RKO (cell line): ENCODE measurements around the gene SH3RF3.

Experiments
- DNase-seq: peaks from one replicate; pipeline ENCODE4 v3.0.0-alpha.2; 2016; ENCODE audit warnings: low spot score

The SH3RF3 gene

GRCh38 chr2:109476641-109477441 lies 347.8 kb downstream of the SH3RF3 start:
- no peak for DNase-seq

GRCh38 chr2:109478906-109479493 lies 350.0 kb downstream of the SH3RF3 start:
- no peak for DNase-seq

- no peak for DNase-seq
These were observed 350.8 kb downstream of the SH3RF3 start for GRCh38 chr2:109479804-109480203.

GRCh38 chr2:109480486-109481195 lies 351.6 kb downstream of the SH3RF3 start:
- DNase-seq: no peak

GRCh38 chr2:109481196-109481555 lies 352.2 kb downstream of the SH3RF3 start:
- no peak for DNase-seq

DNA sequence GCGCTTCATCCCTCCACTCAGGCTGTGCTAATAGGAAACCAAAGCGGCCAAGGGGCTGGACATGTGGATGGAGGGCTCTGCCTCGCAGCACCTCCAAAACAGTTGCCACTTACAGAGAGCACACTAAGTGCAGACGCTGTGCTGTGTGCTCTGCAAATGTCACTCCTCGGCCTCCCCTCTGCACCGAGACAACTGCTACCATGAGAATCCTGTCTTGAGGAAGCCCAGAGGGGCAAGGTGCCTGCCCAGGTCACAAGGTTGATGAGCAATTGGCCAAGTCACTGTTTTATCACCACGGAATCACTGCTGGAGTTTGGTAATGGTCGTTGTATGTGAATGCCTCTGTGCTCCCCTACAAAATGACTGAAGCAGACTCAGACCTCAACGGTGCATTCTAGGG lies 352.6 kb downstream of the SH3RF3 start:
- DNase-seq: no peak

DNA sequence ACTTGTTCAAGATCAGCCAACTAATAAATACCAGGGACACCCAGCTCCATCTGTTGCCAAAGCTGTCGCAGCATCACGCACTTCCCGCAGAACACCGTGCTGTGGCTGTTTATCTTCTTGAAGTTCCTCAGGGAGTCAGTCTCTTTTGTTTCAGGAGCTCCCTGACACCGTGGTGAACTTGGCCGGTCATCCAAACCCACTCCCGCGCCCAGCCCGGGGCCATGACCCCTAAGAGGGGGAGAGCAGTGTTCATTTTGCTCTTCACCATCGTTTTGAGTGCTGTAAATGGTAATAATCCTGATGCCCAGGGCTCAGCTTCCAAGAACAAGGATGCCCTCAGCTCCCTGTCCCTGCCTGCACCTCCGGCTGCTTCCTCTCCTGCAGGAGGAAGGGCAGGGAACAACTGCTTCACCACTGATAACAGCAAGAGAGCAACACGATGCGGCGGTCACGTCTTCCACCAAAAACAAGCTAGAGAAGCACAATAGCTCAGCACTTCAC lies 353.4 kb downstream of the SH3RF3 start:
- DNase-seq: no peak

- no peak for DNase-seq
These were observed 357.9 kb downstream of the SH3RF3 start for GRCh38 chr2:109486711-109487535.

GRCh38 chr2:109487536-109487869 lies 358.5 kb downstream of the SH3RF3 start:
- DNase-seq: no peak

GRCh38 chr2:109487871-109488655 lies 359.1 kb downstream of the SH3RF3 start:
- no peak for DNase-seq

- no peak for DNase-seq
These were observed 360.3 kb downstream of the SH3RF3 start for GRCh38 chr2:109489296-109489695.

- no peak for DNase-seq
These were observed 364.4 kb downstream of the SH3RF3 start for GRCh38 chr2:109493176-109493935.

DNA sequence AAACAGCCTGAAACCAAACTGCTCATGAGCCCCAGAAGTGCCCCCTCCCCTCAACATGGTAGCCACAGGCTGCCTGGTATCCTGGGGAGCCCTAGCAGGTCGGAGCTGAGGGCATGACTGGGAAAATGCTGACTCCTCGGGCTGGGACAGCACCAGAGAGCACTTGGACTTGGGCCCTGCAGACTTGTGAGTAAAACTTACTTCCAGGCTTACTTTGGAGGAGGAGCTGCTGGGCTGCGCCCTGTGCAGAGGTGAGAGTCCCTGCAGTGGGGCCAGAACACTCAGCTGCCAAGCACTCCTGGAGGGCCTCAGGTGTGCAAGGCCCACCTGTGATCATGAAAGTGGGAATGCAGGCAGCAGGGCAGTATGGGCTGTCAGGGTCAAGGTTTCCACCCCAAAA lies 365.3 kb downstream of the SH3RF3 start:
- no peak for DNase-seq

- no peak for DNase-seq
These were observed 368.5 kb downstream of the SH3RF3 start for GRCh38 chr2:109497463-109497862.

GRCh38 chr2:109497911-109498870 lies 369.2 kb downstream of the SH3RF3 start:
- no peak for DNase-seq

- no peak for DNase-seq
These were observed 369.9 kb downstream of the SH3RF3 start for GRCh38 chr2:109498906-109499305.

DNA sequence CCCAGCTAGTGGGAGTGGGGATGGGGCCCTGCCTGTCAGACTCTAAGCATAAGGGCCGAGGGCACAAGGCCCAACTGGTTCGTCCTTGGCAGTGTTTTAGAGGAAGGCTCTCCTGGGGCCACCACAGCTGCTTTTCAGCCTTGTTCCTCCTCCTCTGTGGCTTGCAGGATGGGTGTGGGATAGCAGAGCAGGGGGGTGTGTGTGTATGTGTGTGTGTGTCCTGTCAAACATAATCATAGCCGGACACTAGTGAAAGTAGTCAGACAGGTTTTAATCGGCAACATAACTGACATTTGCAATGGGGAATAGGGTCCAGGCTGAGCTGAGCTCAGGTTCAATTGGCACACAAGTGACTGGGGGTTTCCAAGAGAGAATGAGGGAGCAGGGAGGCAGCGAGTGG lies 370.6 kb downstream of the SH3RF3 start:
- DNase-seq: no peak

DNA sequence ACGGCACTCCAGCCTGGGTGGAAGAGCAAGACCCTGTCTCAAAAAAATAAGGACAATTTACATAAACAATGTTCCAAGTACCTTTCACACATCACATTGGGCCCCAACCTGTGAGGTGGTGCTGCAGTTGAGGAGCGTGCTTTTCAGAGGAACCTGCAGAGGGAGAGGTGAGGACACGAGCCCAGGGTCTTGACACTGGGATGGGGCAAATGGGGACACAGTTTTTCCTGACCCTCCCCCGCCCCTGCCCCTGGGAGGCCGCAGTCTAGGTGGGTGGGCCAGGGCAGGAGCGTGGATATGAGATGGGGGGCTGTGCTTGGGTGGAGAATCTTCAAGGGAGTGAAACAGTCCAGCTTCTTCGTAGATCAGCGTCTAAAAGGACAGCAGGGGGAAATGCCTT lies 371.9 kb downstream of the SH3RF3 start:
- no peak for DNase-seq

DNA sequence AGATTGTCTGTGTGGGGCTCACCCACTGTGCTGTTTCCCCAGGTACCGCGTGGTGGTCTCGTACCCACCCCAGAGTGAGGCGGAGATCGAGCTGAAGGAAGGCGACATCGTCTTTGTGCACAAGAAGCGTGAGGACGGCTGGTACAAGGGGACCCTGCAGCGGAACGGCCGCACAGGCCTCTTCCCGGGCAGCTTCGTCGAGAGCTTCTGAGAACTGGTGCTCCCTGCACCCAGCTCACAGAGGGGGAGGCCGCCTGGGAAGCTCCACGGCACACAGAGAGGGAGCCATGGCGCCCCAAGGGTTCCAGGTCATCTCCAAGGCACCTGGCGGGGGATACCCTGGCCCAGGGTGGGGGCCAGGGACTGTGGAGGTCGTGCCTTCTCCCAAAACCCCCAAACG lies 372.5 kb downstream of the SH3RF3 start:
- no peak for DNase-seq

DNA sequence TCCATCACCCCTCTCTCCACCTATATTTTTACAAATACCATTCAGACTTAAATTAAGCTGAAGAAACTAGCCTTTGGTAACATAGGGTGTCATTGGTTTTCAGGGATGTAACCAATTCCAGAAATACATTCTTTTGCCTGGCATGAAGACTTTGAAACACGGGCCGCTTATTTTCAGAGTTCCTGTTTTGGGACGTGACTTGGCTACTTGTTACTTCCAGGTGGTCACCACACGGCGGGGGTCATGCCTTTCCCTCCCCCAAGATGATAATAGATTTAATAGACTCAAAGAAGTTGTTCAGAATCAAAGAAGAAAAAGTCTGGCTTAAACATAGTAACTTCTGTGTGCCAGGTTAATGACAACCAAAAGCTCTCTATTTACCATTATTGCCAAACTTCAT lies 374.2 kb downstream of the SH3RF3 start:
- DNase-seq: no peak
